ENCODE measurements around the gene NKAIN1. TPM values are rescaled to one million over a fixed set of nuclear protein-coding genes. Genes with fewer than 3 reads are reported as not detected.

Gene NKAIN1
- total RNA-seq, 4 donors from 2014 or later, result not detected

DNA sequence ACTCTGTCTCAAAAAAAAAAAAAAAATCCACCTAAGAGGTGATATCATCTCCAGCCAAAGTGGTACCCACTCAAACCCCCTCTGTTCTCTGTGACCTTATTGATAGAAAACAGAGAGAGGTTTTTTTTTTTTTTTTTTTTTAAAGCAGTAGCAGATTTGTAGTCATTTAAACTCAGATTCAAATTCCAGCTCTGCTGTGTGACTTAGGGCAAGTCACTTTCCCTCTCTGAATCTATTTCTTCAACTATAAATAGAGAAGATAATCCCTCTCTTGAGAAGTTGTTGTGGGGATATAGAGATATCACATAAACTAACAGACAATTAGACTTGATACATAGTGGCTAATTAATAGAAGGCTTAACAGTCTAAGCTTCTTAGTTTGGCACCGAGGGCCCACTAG, 48.4 kb downstream of the NKAIN1 start:
- H3K27ac ChIP-seq, result no peak overlapping the region
- 67 to 83% methylated on average over 1 of the region's 1 CpG for WGBS, 2 donors
- no peaks in the 10 kb centered on the region for H3K36me3 ChIP-seq
- H3K4me1 ChIP-seq, result no peaks in the 10 kb centered on the region
- no peak overlapping the region for H3K4me3 ChIP-seq (replicated peaks in 1 of 3)
- DNase-seq, result no peak
- no peaks in the 10 kb centered on the region for H3K27me3 ChIP-seq
- no peaks in the 10 kb centered on the region for H3K9me3 ChIP-seq
- intact Hi-C loops (cut with DNase I), result no loop called here
- TF ChIP-seq, protein P1, sequence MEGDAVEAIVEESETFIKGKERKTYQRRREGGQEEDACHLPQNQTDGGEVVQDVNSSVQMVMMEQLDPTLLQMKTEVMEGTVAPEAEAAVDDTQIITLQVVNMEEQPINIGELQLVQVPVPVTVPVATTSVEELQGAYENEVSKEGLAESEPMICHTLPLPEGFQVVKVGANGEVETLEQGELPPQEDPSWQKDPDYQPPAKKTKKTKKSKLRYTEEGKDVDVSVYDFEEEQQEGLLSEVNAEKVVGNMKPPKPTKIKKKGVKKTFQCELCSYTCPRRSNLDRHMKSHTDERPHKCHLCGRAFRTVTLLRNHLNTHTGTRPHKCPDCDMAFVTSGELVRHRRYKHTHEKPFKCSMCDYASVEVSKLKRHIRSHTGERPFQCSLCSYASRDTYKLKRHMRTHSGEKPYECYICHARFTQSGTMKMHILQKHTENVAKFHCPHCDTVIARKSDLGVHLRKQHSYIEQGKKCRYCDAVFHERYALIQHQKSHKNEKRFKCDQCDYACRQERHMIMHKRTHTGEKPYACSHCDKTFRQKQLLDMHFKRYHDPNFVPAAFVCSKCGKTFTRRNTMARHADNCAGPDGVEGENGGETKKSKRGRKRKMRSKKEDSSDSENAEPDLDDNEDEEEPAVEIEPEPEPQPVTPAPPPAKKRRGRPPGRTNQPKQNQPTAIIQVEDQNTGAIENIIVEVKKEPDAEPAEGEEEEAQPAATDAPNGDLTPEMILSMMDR (IDR thresholded peaks at IDR 0.05), result no peak
- TF ChIP-seq POLR2A (IDR thresholded peaks at IDR 0.05), result no peak

DNA sequence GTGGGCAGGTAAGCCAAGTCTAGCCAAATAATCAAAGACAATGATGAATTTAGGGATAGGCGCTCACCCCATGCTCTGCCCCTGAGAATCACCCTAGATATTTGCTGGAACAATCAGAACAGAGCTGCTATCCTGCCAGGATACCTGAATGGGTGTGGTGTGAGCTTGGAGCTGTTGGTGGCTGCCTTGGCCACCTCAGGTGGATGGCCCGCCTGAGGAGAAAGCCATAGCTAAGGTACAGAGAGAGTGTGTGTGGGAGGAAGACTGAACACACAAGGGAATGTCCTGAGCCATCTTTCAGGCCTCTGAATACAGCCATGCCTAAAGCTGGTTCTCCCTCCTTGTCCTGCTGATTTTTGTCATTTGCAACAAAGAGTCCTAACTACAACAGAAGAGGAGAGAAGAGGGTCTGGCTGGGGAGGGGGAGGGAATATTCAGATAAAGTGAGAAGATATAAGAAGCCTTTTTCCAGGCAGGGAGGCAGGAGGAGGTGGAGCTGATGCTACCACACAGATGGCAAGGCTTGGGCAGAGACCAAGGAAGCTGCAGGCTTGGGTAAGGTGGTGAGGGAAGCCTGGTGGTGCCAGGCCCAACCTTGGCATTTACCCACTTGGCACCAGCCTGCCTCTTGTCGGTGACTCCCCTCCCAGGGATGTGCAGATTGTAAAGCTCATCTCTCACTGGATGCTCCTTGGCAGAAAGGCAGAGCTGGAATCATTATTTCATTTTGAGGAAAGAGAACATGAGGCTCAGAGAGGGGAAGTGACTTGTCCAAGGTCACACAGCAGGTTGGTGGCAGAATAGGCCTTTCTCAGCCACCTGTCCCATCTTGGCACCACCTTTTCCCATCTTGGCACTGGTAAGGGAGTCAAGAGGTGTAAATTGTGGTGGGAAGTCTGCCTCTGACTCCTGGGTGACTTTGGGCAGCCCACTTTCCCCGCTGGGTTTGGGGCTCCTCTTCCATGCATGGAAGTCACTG, 49.7 kb downstream of the NKAIN1 start:
- no peaks in the 10 kb centered on the region for H3K9me3 ChIP-seq
- no peaks in the 10 kb centered on the region for H3K27me3 ChIP-seq
- H3K4me1 ChIP-seq, result no peaks in the 10 kb centered on the region
- DNase-seq, result no peak
- H3K36me3 ChIP-seq, result no peaks in the 10 kb centered on the region
- no peak overlapping the region for H3K4me3 ChIP-seq (replicated peaks in 1 of 3)
- WGBS, 2 donors, result 89 to 92% methylated on average over 4 of the region's 4 CpGs
- H3K27ac ChIP-seq, result no peak overlapping the region
- intact Hi-C loops (cut with DNase I), result loop anchor here (10.0 kb wide), 1 partner anchor 355 kb away; no protein-coding TSS in a partner anchor
- TF ChIP-seq POLR2A (IDR thresholded peaks at IDR 0.05), result no peak
- TF ChIP-seq, protein P1 (IDR thresholded peaks at IDR 0.05), result no peak

DNA sequence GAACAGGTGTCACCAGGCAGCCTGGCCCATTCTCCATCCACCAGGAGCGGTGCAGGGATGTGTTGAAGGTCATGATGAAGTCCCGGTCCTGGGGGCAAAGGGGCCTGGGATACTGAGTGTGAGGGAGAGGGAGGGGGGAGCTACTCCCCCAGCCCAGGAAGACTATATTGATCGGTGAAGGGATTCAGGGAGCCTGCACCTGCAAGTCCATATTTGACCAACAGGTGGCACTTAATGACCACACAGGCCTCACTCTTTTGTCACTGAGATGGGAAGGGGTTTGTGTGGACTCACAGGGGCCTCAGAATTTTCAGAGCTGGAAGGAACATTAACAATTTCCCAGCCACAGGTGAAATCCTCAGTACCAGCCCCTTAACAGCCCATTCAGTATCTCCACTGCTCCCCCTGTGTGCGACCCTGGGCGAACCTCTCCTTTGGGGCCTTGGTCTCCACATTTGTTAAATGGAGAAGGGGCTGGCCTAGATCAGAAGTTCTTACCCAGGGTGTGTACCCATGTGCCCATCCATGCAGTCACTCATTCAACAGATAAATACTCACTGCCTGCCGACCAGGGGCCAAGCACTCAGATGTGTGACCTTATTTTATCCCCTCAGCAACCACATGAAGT, 55.6 kb downstream of the NKAIN1 start:
- Histone ChIP-seq H3K36me3 (no peaks in the 10 kb centered on the region), H3K4me3 (replicated peaks in 1 of 3) (no peak overlapping the region), H3K27me3 (no peaks in the 10 kb centered on the region), H3K4me1 (peaks cover 7 to 14% of the 10 kb centered on the region in 2 donors), H3K27ac (no peak overlapping the region), H3K9me3 (no peaks in the 10 kb centered on the region)
- 27 to 43% methylated on average over 6 of the region's 6 CpGs for WGBS, 2 donors
- TF ChIP-seq, protein P1 (IDR thresholded peaks at IDR 0.05), result peak; percentile 54 to 88 (median 76)
- TF ChIP-seq POLR2A (IDR thresholded peaks at IDR 0.05), result no peak
- intact Hi-C loops (cut with DNase I), result loop anchor here (5.0 to 10.0 kb wide), 2 partner anchors 238 to 361 kb away; no protein-coding TSS in a partner anchor
- DNase-seq, result peak; percentile 26 to 39

DNA sequence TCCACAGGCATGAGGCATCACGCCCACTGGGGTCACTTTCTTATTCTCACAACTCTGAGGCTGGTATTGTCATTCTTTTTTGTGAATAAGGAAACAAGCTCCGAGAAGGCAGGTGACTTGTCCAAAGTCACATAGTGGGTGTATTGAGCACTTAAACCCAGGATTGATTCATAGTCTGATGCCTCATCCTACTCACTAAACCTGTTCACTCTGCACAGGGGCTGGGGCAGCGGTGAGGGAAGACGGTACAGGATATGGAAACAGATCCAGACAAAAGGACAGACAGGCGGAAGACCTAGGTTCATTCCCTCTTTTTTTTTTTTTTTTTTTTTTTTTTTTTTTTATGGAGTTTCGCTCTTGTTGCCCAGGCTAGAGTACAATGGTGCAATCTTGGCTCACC, 56.6 kb downstream of the NKAIN1 start:
- Histone ChIP-seq H3K9me3 (no peaks in the 10 kb centered on the region), H3K4me3 (replicated peaks in 1 of 3) (no peak overlapping the region), H3K27me3 (no peaks in the 10 kb centered on the region), H3K36me3 (no peaks in the 10 kb centered on the region), H3K4me1 (peaks cover 7 to 14% of the 10 kb centered on the region in 2 donors), H3K27ac (no peak overlapping the region)
- 87 to 88% methylated on average over 6 of the region's 6 CpGs for WGBS, 2 donors
- intact Hi-C loops (cut with DNase I), result loop anchor here (5.0 to 10.0 kb wide), 2 partner anchors 239 to 362 kb away; no protein-coding TSS in a partner anchor
- no peak for DNase-seq
- TF ChIP-seq, protein P1 (IDR thresholded peaks at IDR 0.05), result no peak
- no peak for TF ChIP-seq POLR2A (IDR thresholded peaks at IDR 0.05)
